AG10803 (cell line): Measurements from ENCODE around the gene CWC27.

ENCODE experiments used
- DNase-seq: peaks from one replicate; pipeline ENCODE4 v3.0.0; 2010; ENCODE audit warnings: low read depth
- H3K4me3 ChIP-seq: 2 replicates; pipeline ENCODE4 v1.5.1; 2011; ENCODE audit warnings: mild to moderate bottlenecking, low read length, control low read depth
- TF ChIP-seq, protein P1 (sequence below): conservative IDR thresholded peaks from 2 replicates; pipeline ENCODE4 v1.5.1; 2011; ENCODE audit warnings: mild to moderate bottlenecking, low read length, control low read depth, inconsistent platforms

Gene CWC27

DNA sequence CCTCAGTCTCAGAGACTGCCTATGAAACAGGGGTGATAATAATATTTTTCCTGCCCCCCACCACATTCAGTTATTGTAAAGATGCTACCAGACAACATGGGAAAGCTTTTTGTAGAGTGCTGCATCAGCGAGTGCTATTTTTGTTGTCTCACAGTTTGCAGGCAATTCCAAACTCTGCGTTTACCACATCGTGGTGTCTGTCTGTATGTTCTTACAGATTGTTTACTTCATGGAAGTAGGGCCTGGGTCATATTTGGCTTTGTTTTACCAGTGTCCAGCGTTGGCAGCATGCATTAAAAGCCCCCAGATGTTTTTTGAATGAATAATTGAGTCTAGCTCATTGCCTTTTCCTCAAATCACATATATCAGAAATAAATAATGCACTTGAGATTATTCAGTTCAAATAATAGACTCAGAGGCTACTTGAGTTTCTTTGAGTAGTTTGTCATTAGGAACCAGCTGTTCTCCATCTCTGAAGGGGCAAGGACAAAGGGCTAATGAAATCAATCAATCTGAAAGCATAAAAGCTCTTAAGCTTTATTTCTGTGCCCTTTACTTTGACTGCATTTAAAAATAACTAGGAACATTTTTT lies 243.7 kb downstream of the CWC27 start:
- no peak for DNase-seq
- TF ChIP-seq, protein P1, sequence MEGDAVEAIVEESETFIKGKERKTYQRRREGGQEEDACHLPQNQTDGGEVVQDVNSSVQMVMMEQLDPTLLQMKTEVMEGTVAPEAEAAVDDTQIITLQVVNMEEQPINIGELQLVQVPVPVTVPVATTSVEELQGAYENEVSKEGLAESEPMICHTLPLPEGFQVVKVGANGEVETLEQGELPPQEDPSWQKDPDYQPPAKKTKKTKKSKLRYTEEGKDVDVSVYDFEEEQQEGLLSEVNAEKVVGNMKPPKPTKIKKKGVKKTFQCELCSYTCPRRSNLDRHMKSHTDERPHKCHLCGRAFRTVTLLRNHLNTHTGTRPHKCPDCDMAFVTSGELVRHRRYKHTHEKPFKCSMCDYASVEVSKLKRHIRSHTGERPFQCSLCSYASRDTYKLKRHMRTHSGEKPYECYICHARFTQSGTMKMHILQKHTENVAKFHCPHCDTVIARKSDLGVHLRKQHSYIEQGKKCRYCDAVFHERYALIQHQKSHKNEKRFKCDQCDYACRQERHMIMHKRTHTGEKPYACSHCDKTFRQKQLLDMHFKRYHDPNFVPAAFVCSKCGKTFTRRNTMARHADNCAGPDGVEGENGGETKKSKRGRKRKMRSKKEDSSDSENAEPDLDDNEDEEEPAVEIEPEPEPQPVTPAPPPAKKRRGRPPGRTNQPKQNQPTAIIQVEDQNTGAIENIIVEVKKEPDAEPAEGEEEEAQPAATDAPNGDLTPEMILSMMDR = no peak
- no peak overlapping the region for H3K4me3 ChIP-seq

DNA sequence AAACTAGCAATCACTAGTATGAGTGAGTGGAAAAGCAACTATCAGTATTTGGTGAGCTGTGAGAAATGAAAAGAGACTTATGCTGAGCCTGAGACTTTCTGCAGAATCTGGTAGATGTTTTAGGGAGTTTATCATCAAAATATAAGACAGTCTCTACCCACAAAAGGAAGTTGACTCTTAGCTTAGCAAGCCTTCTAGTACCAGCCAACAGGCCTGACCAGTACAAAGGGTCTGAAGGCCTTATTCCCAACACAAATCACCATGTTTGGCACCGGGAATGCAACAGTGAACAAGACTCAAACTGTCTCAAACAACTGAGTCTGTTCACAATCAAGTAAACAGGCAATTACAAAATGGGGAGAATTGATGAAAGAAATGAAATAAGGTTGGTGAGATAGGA lies 244.4 kb downstream of the CWC27 start:
- TF ChIP-seq, protein P1 = no peak
- no peak overlapping the region for H3K4me3 ChIP-seq
- DNase-seq = peak; percentile 63

DNA sequence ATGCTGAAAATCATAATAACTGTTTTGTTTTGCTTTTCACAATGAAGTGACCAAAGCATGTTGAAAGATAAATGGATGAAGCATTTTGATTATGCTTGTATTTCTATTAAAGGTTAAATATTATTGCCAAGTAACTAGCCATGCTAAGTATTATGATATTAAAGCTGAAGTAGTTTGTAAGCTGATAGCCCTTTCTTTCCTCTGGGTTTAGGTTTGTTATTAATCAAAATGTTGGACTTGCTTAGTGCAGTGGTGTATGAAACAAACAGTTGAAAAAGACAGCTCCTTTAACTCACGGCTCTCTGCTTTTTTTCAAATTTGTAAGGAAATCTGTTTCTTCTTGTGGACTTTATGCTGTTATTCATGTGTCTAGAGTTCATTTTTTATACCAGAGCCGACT lies 246.0 kb downstream of the CWC27 start:
- TF ChIP-seq, protein P1 = no peak
- no peak overlapping the region for H3K4me3 ChIP-seq

DNA sequence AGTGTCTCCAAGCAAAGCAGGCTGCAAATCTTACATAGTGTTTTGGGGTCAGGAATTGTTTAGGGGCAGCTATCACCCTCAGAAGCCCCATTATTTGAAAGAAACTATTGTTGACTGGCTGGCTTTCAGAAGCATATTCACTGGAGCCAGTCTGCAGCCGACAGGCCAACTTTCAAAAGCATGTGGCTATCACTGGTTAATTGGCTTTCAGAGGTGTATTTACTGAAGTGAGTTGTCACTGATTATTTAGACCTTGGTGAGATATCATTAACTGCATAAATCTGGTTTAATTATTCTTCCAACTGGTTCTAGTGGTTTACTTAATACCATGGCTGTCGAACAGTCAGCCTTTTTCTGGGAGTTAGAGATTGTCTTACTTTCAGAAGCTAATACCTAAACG lies 247.0 kb downstream of the CWC27 start:
- TF ChIP-seq, protein P1 = no peak
- no peak for DNase-seq
- H3K4me3 ChIP-seq = no peak overlapping the region

More for the DNA sequence above, 246.0 kb downstream of the CWC27 start:
- no peak for DNase-seq

DNA sequence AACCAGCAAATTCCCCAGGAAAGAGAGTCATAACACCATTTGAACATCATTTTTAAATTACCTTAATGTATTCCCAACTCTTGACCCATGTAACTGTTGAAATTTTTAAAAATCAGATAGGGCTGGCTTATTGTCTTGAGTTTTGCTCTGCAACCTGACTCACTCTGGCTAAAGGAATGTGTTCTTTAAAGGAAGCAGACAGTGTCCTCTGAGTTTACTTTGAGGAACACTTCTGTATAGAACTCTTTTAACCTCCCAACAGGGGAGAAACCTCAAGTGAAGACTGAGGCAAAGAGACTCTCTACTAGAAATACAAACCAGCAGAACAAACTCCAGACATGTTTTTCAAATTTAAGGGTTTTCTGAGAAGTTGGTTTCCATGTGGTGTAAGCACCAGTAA lies 248.9 kb downstream of the CWC27 start:
- H3K4me3 ChIP-seq = no peak overlapping the region
- no peak for DNase-seq
- TF ChIP-seq, protein P1 = no peak

DNA sequence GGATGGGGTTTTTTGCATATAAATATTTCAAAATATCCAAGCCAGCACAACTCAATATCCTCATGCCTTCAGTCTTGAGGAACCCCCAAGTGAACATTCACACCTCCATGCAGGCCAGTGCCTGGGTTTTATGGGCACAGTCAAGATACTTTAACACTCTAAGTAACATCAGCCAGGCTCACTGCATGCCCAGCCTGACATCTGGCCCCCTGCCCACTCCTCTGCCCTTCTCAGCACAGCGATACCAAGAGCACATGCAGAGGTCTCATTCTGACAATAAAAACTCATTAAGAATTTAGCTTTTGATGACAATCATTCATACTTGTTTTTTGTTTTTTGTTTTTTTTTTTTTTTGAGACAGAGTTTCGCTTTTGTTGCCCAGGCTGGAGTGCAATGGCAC lies 250.0 kb downstream of the CWC27 start:
- no peak for DNase-seq
- H3K4me3 ChIP-seq = no peak overlapping the region
- TF ChIP-seq, protein P1 = no peak

DNA sequence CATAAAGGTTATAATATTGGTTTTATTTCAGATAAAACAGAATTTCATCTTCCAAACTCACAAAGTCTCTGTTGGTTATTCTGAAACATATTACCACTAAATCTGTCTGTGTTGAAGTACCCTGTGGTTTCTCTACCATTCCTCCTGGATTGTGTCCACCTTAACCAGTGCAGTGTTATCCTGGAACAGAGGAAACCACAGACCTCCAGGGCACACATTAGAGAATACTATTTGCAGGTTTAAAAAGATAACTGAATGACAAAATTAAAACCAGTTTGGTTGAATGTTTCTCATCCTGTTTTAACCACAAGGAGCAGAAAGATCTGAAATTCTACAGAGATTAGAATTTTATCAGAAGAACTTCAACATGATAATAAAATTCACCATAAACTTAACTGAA lies 251.8 kb downstream of the CWC27 start:
- DNase-seq = peak; percentile 69
- TF ChIP-seq, protein P1 = no peak
- H3K4me3 ChIP-seq = no peak overlapping the region
